ENCODE measurements around the gene TMEM201. TPM values are rescaled to one million over a fixed set of nuclear protein-coding genes. Genes with fewer than 3 reads are reported as not detected.
"Not testable (repeated sequence)": the region's sequence is repeated elsewhere in the genome, so short reads cannot be mapped to it uniquely, and the experiment has no call there.

TMEM201 gene
- total RNA-seq, 2 donors from 2014 or later = 24.1 TPM

GRCh38 chr1:9559673-9560072, 29.0 kb upstream of the TMEM201 start:
- H3K9me3 ChIP-seq (ENCODE audit: control insufficient read depth, low read length) = peaks cover 13% of the 10 kb centered on the region
- no peak overlapping the region for H3K9ac ChIP-seq (ENCODE audit: extremely low read depth, low read length, poor library complexity, severe bottlenecking)
- no peak overlapping the region for H3K27ac ChIP-seq (ENCODE audit: low read depth, low read length)
- H3K4me3 Mint-ChIP-seq = no peak overlapping the region
- 90 to 93% methylated on average over 5 of the region's 5 CpGs for WGBS, 2 experiments (ENCODE audit: insufficient coverage in 1 of 2, insufficient read length in 1 of 2)
- peaks cover 61% of the 10 kb centered on the region for H3K36me3 Mint-ChIP-seq (ENCODE audit: low read depth)
- no peaks in the 10 kb centered on the region for H3K27me3 Mint-ChIP-seq (ENCODE audit: insufficient read depth)
- H3K27me3 ChIP-seq (ENCODE audit: control insufficient read depth, insufficient read depth, low read length, poor library complexity, severe bottlenecking) = no peaks in the 10 kb centered on the region
- TF ChIP-seq CTCF (conservative IDR thresholded peaks at IDR 0.05) = no peak
- H3K36me3 ChIP-seq (ENCODE audit: control insufficient read depth, insufficient read depth, low read length) = peaks cover 61% of the 10 kb centered on the region
- DNase-seq = no peak
- no peak overlapping the region for H3K4me3 ChIP-seq (ENCODE audit: low read length)
- H3K27ac Mint-ChIP-seq = no peak overlapping the region
- no peaks in the 10 kb centered on the region for H3K4me1 ChIP-seq (ENCODE audit: control insufficient read depth, insufficient read depth, low read length)
- peaks cover 12% of the 10 kb centered on the region for H3K4me1 Mint-ChIP-seq
- H3K9me3 Mint-ChIP-seq = no peaks in the 10 kb centered on the region

DNA sequence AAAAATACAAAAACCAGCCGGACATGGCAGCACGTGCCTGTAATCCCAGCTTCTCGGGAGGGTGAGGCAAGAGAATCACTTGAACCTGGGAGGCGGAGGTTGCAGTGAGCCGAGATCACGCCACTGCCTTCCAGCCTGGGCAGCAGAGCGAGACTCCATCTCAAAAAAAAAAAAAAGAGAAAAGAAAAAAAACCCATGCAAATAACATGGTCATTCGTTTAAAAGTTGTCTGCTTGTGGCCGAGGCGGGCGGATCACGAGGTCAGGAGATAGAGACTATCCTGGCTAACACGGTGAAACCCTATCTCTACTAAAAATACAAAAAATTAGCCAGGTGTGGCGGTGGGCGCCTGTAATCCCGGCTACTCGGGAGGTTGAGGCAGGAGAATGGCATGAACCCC, 28.6 kb upstream of the TMEM201 start:
- not testable (repeated sequence) for DNase-seq
- 87 to 98% methylated on average over 12 to 17 of the region's 17 CpGs for WGBS, 2 experiments (ENCODE audit: insufficient coverage in 1 of 2, insufficient read length in 1 of 2)

GRCh38 chr1:9561429-9561828, 27.3 kb upstream of the TMEM201 start:
- no peak for DNase-seq
- Histone ChIP-seq H3K9ac (ENCODE audit: extremely low read depth, low read length, poor library complexity, severe bottlenecking) (no peak overlapping the region), H3K36me3 (ENCODE audit: control insufficient read depth, insufficient read depth, low read length) (peaks cover 55% of the 10 kb centered on the region), H3K4me1 (ENCODE audit: control insufficient read depth, insufficient read depth, low read length) (no peaks in the 10 kb centered on the region), H3K9me3 (ENCODE audit: control insufficient read depth, low read length) (peaks cover 13% of the 10 kb centered on the region), H3K4me3 (ENCODE audit: low read length) (no peak overlapping the region), H3K27ac (ENCODE audit: low read depth, low read length) (peak overlapping the region; percentile 77), H3K27me3 (ENCODE audit: control insufficient read depth, insufficient read depth, low read length, poor library complexity, severe bottlenecking) (no peaks in the 10 kb centered on the region)
- H3K4me1 Mint-ChIP-seq = peaks cover 12% of the 10 kb centered on the region
- H3K9me3 Mint-ChIP-seq = no peaks in the 10 kb centered on the region
- no peaks in the 10 kb centered on the region for H3K27me3 Mint-ChIP-seq (ENCODE audit: insufficient read depth)
- no peak overlapping the region for H3K4me3 Mint-ChIP-seq
- WGBS, 2 experiments (ENCODE audit: insufficient coverage in 1 of 2, insufficient read length in 1 of 2) = 73 to 96% methylated on average over 3 of the region's 3 CpGs
- peaks cover 55% of the 10 kb centered on the region for H3K36me3 Mint-ChIP-seq (ENCODE audit: low read depth)
- peak overlapping the region; percentile 61 for H3K27ac Mint-ChIP-seq
- no peak for TF ChIP-seq CTCF (conservative IDR thresholded peaks at IDR 0.05)

More for the DNA sequence above, 28.6 kb upstream of the TMEM201 start:
- H3K27me3 Mint-ChIP-seq (ENCODE audit: insufficient read depth); H3K4me1 ChIP-seq (ENCODE audit: control insufficient read depth, insufficient read depth, low read length); H3K27me3 ChIP-seq (ENCODE audit: control insufficient read depth, insufficient read depth, low read length, poor library complexity, severe bottlenecking); H3K4me3 ChIP-seq (ENCODE audit: low read length); H3K27ac Mint-ChIP-seq; H3K27ac ChIP-seq (ENCODE audit: low read depth, low read length); H3K4me3 Mint-ChIP-seq; H3K9ac ChIP-seq (ENCODE audit: extremely low read depth, low read length, poor library complexity, severe bottlenecking); H3K9me3 Mint-ChIP-seq: not testable (repeated sequence)
- Mint-ChIP-seq H3K4me1 (peaks cover 12% of the 10 kb centered on the region), H3K36me3 (ENCODE audit: low read depth) (peaks cover 61% of the 10 kb centered on the region)
- peaks cover 13% of the 10 kb centered on the region for H3K9me3 ChIP-seq (ENCODE audit: control insufficient read depth, low read length)
- H3K36me3 ChIP-seq (ENCODE audit: control insufficient read depth, insufficient read depth, low read length) = peaks cover 62% of the 10 kb centered on the region

GRCh38 chr1:9569267-9569666, 19.4 kb upstream of the TMEM201 start:
- no peak overlapping the region for H3K9ac ChIP-seq (ENCODE audit: extremely low read depth, low read length, poor library complexity, severe bottlenecking)
- H3K27ac ChIP-seq (ENCODE audit: low read depth, low read length) = no peak overlapping the region
- no peak overlapping the region for H3K27ac Mint-ChIP-seq
- no peaks in the 10 kb centered on the region for H3K27me3 Mint-ChIP-seq (ENCODE audit: insufficient read depth)
- no peaks in the 10 kb centered on the region for H3K9me3 Mint-ChIP-seq
- H3K36me3 ChIP-seq (ENCODE audit: control insufficient read depth, insufficient read depth, low read length) = peaks cover 36% of the 10 kb centered on the region
- TF ChIP-seq CTCF (conservative IDR thresholded peaks at IDR 0.05) = no peak
- no peaks in the 10 kb centered on the region for H3K27me3 ChIP-seq (ENCODE audit: control insufficient read depth, insufficient read depth, low read length, poor library complexity, severe bottlenecking)
- peaks cover 56% of the 10 kb centered on the region for H3K36me3 Mint-ChIP-seq (ENCODE audit: low read depth)
- WGBS, 2 experiments (ENCODE audit: insufficient coverage in 1 of 2, insufficient read length in 1 of 2) = 87 to 100% methylated on average over 1 of the region's 1 CpG
- H3K9me3 ChIP-seq (ENCODE audit: control insufficient read depth, low read length) = peaks cover 1% of the 10 kb centered on the region
- H3K4me3 ChIP-seq (ENCODE audit: low read length) = no peak overlapping the region
- no peak overlapping the region for H3K4me3 Mint-ChIP-seq
- no peaks in the 10 kb centered on the region for H3K4me1 Mint-ChIP-seq
- no peak for DNase-seq
- H3K4me1 ChIP-seq (ENCODE audit: control insufficient read depth, insufficient read depth, low read length) = no peaks in the 10 kb centered on the region

- H3K4me3 Mint-ChIP-seq; H3K4me1 Mint-ChIP-seq; H3K27ac Mint-ChIP-seq; H3K9me3 Mint-ChIP-seq; H3K27ac ChIP-seq (ENCODE audit: low read depth, low read length); H3K4me1 ChIP-seq (ENCODE audit: control insufficient read depth, insufficient read depth, low read length); H3K27me3 ChIP-seq (ENCODE audit: control insufficient read depth, insufficient read depth, low read length, poor library complexity, severe bottlenecking); H3K4me3 ChIP-seq (ENCODE audit: low read length); H3K27me3 Mint-ChIP-seq (ENCODE audit: insufficient read depth); DNase-seq; H3K9ac ChIP-seq (ENCODE audit: extremely low read depth, low read length, poor library complexity, severe bottlenecking); H3K9me3 ChIP-seq (ENCODE audit: control insufficient read depth, low read length): not testable (repeated sequence)
- H3K36me3 Mint-ChIP-seq (ENCODE audit: low read depth) = peaks cover 53% of the 10 kb centered on the region
- peaks cover 36% of the 10 kb centered on the region for H3K36me3 ChIP-seq (ENCODE audit: control insufficient read depth, insufficient read depth, low read length)
- WGBS, 2 experiments (ENCODE audit: insufficient coverage in 1 of 2, insufficient read length in 1 of 2) = 95% methylated on average over 15 to 16 of the region's 16 CpGs
Observed at GRCh38 chr1:9570886-9571529, 17.7 kb upstream of the TMEM201 start.
